SK-N-SH (cell line): ENCODE results near the gene GNG3.
"Not testable (repeated sequence)": the region's sequence is repeated elsewhere in the genome, so short reads cannot be mapped to it uniquely, and the experiment has no call there.

ENCODE experiments used
- CTCF ChIP-seq: fragments of 200-600 bp; sonication (generic); IDR thresholded peaks from 2 replicates; pipeline ENCODE4 v1.6.1; 2017; ENCODE audit warnings: antibody characterized with exemption, mild to moderate bottlenecking, moderate library complexity
- EP300 ChIP-seq, 2 experiments: IDR thresholded peaks; 2 replicates each; pipeline versions ENCODE4 v1.4.0 to v1.6.1; 2012; ENCODE audit warnings: borderline replicate concordance in 1 of 2, low read depth in 1 of 2, low read length in 1 of 2
- EZH2phosphoT487 ChIP-seq: fragments of 200-600 bp; sonication (generic); IDR thresholded peaks from 2 replicates; pipeline ENCODE4 v1.6.1; 2017; ENCODE audit warnings: low read depth, mixed run types, mild to moderate bottlenecking, antibody characterized with exemption, moderate library complexity, borderline replicate concordance
- FOXJ3 ChIP-seq: sonication (generic); formaldehyde crosslinking; IDR thresholded peaks from 2 replicates; pipeline ENCODE4 v1.5.1; 2020; ENCODE audit warnings: mild to moderate bottlenecking, missing genetic modification reagents
- JUND ChIP-seq: IDR thresholded peaks from 2 replicates; pipeline ENCODE4 v1.4.0; 2012
- NRF1 ChIP-seq: IDR thresholded peaks from 2 replicates; pipeline ENCODE4 v1.6.1; 2012; ENCODE audit warnings: low read depth, mild to moderate bottlenecking, low read length
- REST ChIP-seq: IDR thresholded peaks from 2 replicates; pipeline ENCODE4 v1.6.1; 2012; ENCODE audit warnings: mild to moderate bottlenecking, low read depth, low read length, moderate library complexity
- TAF1 ChIP-seq: IDR thresholded peaks from 2 replicates; pipeline ENCODE4 v1.6.1; 2012; ENCODE audit warnings: low read depth, mild to moderate bottlenecking, low read length, moderate library complexity, borderline replicate concordance
- USF1 ChIP-seq: IDR thresholded peaks from 2 replicates; pipeline ENCODE4 v1.4.0; 2012; ENCODE audit warnings: low read depth, borderline replicate concordance
- USF2 ChIP-seq: fragments of 150-350 bp; IDR thresholded peaks from 2 replicates; pipeline ENCODE4 v1.6.1; 2017; ENCODE audit warnings: antibody characterized with exemption, low read length, low read depth, borderline replicate concordance

GRCh38 chr11:62749931-62750330, 42.5 kb downstream of the GNG3 start:
- not testable (repeated sequence) for TF ChIP-seq USF1; NRF1; USF2; REST; EZH2phosphoT487; CTCF; FOXJ3; EP300 (IDR thresholded peaks at IDR 0.05; ENCODE audit: borderline replicate concordance in 1 of 2, low read depth in 1 of 2, low read length in 1 of 2); JUND; TAF1
